GM19324 (cell line): ENCODE measurements around the gene CCDC88B.

Experiments used
- ATAC-seq: cut with Tn5 transposase; IDR thresholded peaks from one replicate; pipeline ENCODE4 v1.9.1; 2021; ENCODE audit warnings: mild to moderate bottlenecking, moderate library complexity; ENCODE audit not compliant: unreplicated experiment, low FRiP score

CCDC88B gene

GRCh38 chr11:64339754-64340408 is at the start of gene CCDC88B:
Gene CCDC88B (plus strand): TSS chr11:64340204. CDS start chr11:64340267, 63 bp downstream.
- ATAC-seq, result peak; percentile 60

GRCh38 chr11:64290352-64291261 is 49.4 kb upstream of the CCDC88B start:
- no peak for ATAC-seq

- no peak for ATAC-seq
Observed at GRCh38 chr11:64291262-64291751, 48.7 kb upstream of the CCDC88B start, which contains the start of gene KCNK4. Gene KCNK4 (plus strand): TSS chr11:64291302. CDS start chr11:64293019, 1,717 bp downstream.

- no peak for ATAC-seq
Observed at GRCh38 chr11:64291752-64292459, 48.1 kb upstream of the CCDC88B start.

- ATAC-seq, result no peak
Observed at GRCh38 chr11:64292460-64293254, 47.3 kb upstream of the CCDC88B start.

GRCh38 chr11:64294774-64295173 is 45.2 kb upstream of the CCDC88B start:
- ATAC-seq, result no peak

GRCh38 chr11:64295760-64296159 is 44.2 kb upstream of the CCDC88B start:
- no peak for ATAC-seq

- no peak for ATAC-seq
Observed at GRCh38 chr11:64296236-64296635, 43.8 kb upstream of the CCDC88B start.

- no peak for ATAC-seq
Observed at GRCh38 chr11:64296830-64297698, 42.9 kb upstream of the CCDC88B start.

GRCh38 chr11:64297699-64298358 is 42.2 kb upstream of the CCDC88B start:
- ATAC-seq, result no peak

- no peak for ATAC-seq
Observed at GRCh38 chr11:64298966-64299846, 40.8 kb upstream of the CCDC88B start.

- ATAC-seq, result no peak
Observed at GRCh38 chr11:64299847-64300648, 40.0 kb upstream of the CCDC88B start, which contains the start of gene CATSPERZ. Gene CATSPERZ (plus strand): TSS chr11:64300358. CDS start chr11:64300411, 53 bp downstream.

- ATAC-seq, result no peak
Observed at GRCh38 chr11:64303109-64304031, 36.6 kb upstream of the CCDC88B start.

- no peak for ATAC-seq
Observed at GRCh38 chr11:64304032-64304315, 36.0 kb upstream of the CCDC88B start.

- peak; percentile 24 for ATAC-seq
Observed at GRCh38 chr11:64304316-64305072, 35.5 kb upstream of the CCDC88B start.
